Measurements from ENCODE around the gene CTNND2.

The CTNND2 gene

DNA sequence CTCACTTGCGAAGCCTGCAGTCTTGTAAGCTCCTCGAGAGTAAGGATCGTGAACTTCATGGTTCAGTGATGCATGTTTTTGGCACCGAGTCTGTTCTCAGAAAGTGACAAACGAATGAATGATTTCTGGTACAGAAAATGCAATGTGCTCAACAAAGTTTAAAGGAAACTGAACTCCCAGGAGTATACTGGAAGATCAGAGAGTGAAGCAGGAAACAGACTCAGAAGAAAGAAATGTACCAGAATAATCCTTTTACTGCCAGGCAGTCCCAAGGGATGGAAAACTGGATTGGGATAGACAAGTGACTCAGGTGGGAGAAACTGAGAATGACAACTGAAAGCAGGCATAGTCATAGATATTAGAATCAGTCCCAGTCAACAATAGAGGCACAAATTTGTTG, 420.6 kb downstream of the CTNND2 start:
- DNase-seq (ENCODE audit: low read depth) = no peak
- TF ChIP-seq, protein P1, sequence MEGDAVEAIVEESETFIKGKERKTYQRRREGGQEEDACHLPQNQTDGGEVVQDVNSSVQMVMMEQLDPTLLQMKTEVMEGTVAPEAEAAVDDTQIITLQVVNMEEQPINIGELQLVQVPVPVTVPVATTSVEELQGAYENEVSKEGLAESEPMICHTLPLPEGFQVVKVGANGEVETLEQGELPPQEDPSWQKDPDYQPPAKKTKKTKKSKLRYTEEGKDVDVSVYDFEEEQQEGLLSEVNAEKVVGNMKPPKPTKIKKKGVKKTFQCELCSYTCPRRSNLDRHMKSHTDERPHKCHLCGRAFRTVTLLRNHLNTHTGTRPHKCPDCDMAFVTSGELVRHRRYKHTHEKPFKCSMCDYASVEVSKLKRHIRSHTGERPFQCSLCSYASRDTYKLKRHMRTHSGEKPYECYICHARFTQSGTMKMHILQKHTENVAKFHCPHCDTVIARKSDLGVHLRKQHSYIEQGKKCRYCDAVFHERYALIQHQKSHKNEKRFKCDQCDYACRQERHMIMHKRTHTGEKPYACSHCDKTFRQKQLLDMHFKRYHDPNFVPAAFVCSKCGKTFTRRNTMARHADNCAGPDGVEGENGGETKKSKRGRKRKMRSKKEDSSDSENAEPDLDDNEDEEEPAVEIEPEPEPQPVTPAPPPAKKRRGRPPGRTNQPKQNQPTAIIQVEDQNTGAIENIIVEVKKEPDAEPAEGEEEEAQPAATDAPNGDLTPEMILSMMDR (IDR thresholded peaks at IDR 0.05; ENCODE audit: low read length, missing control alignments) = no peak
- H3K4me3 ChIP-seq (replicated peaks; ENCODE audit: low read depth, low read length) = no peak overlapping the region

DNA sequence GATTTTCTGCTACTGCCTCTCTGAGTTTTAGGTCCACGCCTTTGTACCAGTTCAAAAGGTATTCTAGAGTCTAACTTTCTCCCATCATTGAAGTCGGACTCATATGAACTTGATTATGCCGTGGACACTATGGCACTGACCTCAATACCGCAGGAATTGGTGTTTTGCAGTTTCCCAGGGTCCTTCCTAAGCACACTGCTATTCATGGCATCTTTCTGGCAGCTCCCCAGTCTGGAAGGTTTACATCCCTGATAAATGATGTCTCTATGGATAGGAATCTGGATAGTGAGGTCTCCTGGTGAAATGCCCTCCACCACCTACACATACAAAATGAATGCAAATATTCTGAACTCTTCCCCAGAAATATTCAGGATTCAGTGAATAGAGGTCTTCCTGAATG, 422.2 kb downstream of the CTNND2 start:
- no peak overlapping the region for H3K4me3 ChIP-seq (replicated peaks; ENCODE audit: low read depth, low read length)
- DNase-seq (ENCODE audit: low read depth) = no peak
- TF ChIP-seq, protein P1 (IDR thresholded peaks at IDR 0.05; ENCODE audit: low read length, missing control alignments) = no peak

GRCh38 chr5:11477786-11478185, 426.5 kb downstream of the CTNND2 start:
- H3K4me3 ChIP-seq (replicated peaks; ENCODE audit: low read depth, low read length) = no peak overlapping the region
- TF ChIP-seq, protein P1 (IDR thresholded peaks at IDR 0.05; ENCODE audit: low read length, missing control alignments) = no peak
- DNase-seq (ENCODE audit: low read depth) = no peak

- no peak overlapping the region for H3K4me3 ChIP-seq (replicated peaks; ENCODE audit: low read depth, low read length)
These were observed 427.4 kb downstream of the CTNND2 start for GRCh38 chr5:11476866-11477265.

DNA sequence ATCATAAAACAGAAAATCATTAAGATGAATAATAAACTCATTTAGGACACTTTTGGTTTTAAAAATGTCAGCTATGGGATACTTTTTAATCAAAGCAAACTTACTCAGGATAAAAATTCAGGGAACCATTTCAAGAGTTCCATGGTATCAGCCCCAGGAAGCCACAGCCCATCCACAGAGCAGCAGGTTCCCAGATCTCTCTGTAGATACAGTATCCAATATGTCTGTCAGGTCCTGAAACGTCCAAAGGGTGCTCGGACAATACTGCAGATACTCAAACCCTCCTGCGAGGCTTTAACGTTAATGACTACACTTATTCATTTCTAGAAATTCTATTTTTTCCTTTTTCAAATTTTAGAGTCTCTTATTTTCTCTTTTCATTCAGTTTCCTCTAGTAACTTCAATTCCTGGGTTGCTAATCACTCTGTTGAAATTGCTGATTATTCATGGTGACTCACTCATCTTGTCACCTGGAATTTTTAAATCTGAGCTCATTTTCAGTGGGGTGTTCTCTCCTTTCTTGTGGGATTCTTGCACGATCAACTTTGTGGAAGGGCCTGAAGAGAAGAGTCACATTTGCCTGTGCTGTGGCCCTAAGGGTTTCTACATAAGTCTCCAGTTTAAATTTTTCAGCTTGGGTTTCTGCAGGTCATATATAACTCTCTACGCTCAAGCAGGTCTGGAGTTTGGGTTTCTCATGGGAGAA, 435.8 kb downstream of the CTNND2 start:
- TF ChIP-seq, protein P1 (IDR thresholded peaks at IDR 0.05; ENCODE audit: low read length, missing control alignments) = no peak
- DNase-seq (ENCODE audit: low read depth) = no peak
- no peak overlapping the region for H3K4me3 ChIP-seq (replicated peaks; ENCODE audit: low read depth, low read length)

More at GRCh38 chr5:11476866-11477265, 427.4 kb downstream of the CTNND2 start:
- TF ChIP-seq, protein P1 (IDR thresholded peaks at IDR 0.05; ENCODE audit: low read length, missing control alignments) = no peak
- no peak for DNase-seq (ENCODE audit: low read depth)

GRCh38 chr5:11467588-11467987, 436.7 kb downstream of the CTNND2 start:
- no peak overlapping the region for H3K4me3 ChIP-seq (replicated peaks; ENCODE audit: low read depth, low read length)
- DNase-seq (ENCODE audit: low read depth) = no peak
- TF ChIP-seq, protein P1 (IDR thresholded peaks at IDR 0.05; ENCODE audit: low read length, missing control alignments) = no peak

- no peak overlapping the region for H3K4me3 ChIP-seq (replicated peaks; ENCODE audit: low read depth, low read length)
- TF ChIP-seq, protein P1 (IDR thresholded peaks at IDR 0.05; ENCODE audit: low read length, missing control alignments) = no peak
- DNase-seq (ENCODE audit: low read depth) = no peak
These were observed 444.5 kb downstream of the CTNND2 start for GRCh38 chr5:11459716-11460115.
